A673 (cell line): ENCODE data around the gene MRPL33. TPM values are rescaled to one million over a fixed set of nuclear protein-coding genes. Genes with fewer than 3 reads are reported as not detected.

Source experiments
- BruUV-seq: library from RNA; stranded (reverse); fragments of 400-500 nt; replicated peaks from 2 replicates; lab custom pipeline; 2021; lab: Mats Ljungman, UMichigan
- CTCF ChIA-PET: fragments of 300-600 bp; sonication (Branson Sonifier 250); formaldehyde crosslinking; loops from one replicate; lab custom pipeline; 2022; ENCODE audit warnings: antibody characterized with exemption; lab: Charles Lee
- POLR2A ChIA-PET: fragments of 300-600 bp; sonication (Branson Sonifier 250); formaldehyde crosslinking; loops from one replicate; lab custom pipeline; 2022; ENCODE audit warnings: antibody characterized with exemption; ENCODE audit not compliant: low non-redundant PET; lab: Charles Lee
- DNase-seq: peaks from one replicate; pipeline ENCODE4 v3.0.0-alpha.2; 2015; ENCODE audit warnings: low spot score
- H3K27ac ChIP-seq: fragments of 200-600 bp; sonication (generic); 2 replicates; pipeline ENCODE4 v1.5.1; 2016; ENCODE audit warnings: mixed run types, low read depth, mild to moderate bottlenecking, mixed read lengths, antibody characterized with exemption, low read length; ENCODE audit not compliant: poor library complexity, severe bottlenecking
- H3K27me3 ChIP-seq: fragments of 200-600 bp; sonication (generic); replicated peaks from 2 replicates; pipeline ENCODE4 v1.6.1; 2017; ENCODE audit warnings: mixed run types, low read depth, mild to moderate bottlenecking, mixed read lengths, antibody characterized with exemption, low read length; ENCODE audit not compliant: insufficient read depth, poor library complexity
- H3K36me3 ChIP-seq: fragments of 200-600 bp; sonication (generic); 2 replicates; pipeline ENCODE4 v1.6.1; 2016; ENCODE audit warnings: mixed run types, mild to moderate bottlenecking, mixed read lengths, antibody characterized with exemption, low read length; ENCODE audit not compliant: insufficient read depth, poor library complexity, severe bottlenecking
- H3K4me1 ChIP-seq: fragments of 200-600 bp; sonication (generic); 2 replicates; pipeline ENCODE4 v1.6.1; 2017; ENCODE audit warnings: mixed run types, mild to moderate bottlenecking, mixed read lengths, antibody characterized with exemption, low read length; ENCODE audit not compliant: insufficient read depth, poor library complexity, severe bottlenecking
- H3K4me3 ChIP-seq: fragments of 200-600 bp; sonication (generic); 2 replicates; pipeline ENCODE4 v1.5.1; 2016; ENCODE audit warnings: low read depth, mixed run types, mild to moderate bottlenecking, mixed read lengths, low read length; ENCODE audit not compliant: poor library complexity, severe bottlenecking
- H3K9me3 ChIP-seq: fragments of 200-600 bp; sonication (generic); 2 replicates; pipeline ENCODE4 v1.6.1; 2016; ENCODE audit warnings: mixed run types, low read depth, mild to moderate bottlenecking, mixed read lengths, antibody characterized with exemption, low read length; ENCODE audit not compliant: poor library complexity, severe bottlenecking
- EZH2 ChIP-seq: fragments of 200-600 bp; sonication (generic); IDR thresholded peaks from 2 replicates; pipeline ENCODE4 v1.6.1; 2017; ENCODE audit warnings: borderline replicate concordance, low read depth, mild to moderate bottlenecking, mixed read lengths, antibody characterized with exemption, low read length; ENCODE audit not compliant: poor library complexity, severe bottlenecking
- intact Hi-C: fragments of 100-400 bp; cut with micrococcal nuclease; formaldehyde crosslinking; loops from one replicate; pipeline ENCODE4 v1.10.0; 2022; ENCODE audit not compliant: unreplicated experiment
- total RNA-seq: library from RNA; stranded (reverse); gene quantifications from 2 replicates; pipeline ENCODE4 v1.2.3, GENCODE V29; 2021
- TF ChIP-seq, protein P1 (sequence below): fragments of 300-800, 200-600 bp; sonication (generic); conservative IDR thresholded peaks from 2 replicates; pipeline ENCODE4 v1.5.1; 2017; ENCODE audit warnings: low read depth, mild to moderate bottlenecking, antibody characterized with exemption, low read length, moderate library complexity, mixed read lengths

Gene MRPL33
- total RNA-seq, 1 experiment from 2014 or later: 68.1 TPM

DNA sequence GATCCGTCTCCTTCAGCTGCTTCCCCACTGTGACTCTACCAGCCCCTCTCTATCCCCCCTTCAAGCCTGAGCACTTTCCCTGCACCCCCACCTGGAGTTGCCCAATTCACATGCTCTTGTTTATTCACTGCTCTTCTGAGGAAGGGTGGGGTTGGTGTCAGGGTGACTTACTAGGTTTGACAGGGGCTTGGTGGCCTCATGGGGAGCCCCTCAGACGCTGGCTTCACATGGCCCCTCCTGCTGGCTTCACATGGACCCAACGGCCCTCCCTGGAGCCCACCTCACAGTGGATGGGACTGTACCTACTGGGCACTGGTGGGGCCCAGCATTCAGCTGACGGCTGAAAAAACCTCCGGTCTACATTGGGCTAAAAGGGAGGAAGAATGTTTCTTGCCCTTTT, 16.7 kb upstream of the MRPL33 start:
- intact Hi-C loops: loop anchor here (1.0 kb wide), 2 partner anchors 641 to 697 kb away; no protein-coding TSS in a partner anchor
- BruUV-seq: no TSS peak
- Histone ChIP-seq H3K27ac (no peak overlapping the region), H3K9me3 (no peaks in the 10 kb centered on the region), H3K27me3 (no peaks in the 10 kb centered on the region), H3K4me3 (no peak overlapping the region), H3K36me3 (no peaks in the 10 kb centered on the region), H3K4me1 (no peaks in the 10 kb centered on the region)
- TF ChIP-seq EZH2: no peak
- TF ChIP-seq, protein P1, sequence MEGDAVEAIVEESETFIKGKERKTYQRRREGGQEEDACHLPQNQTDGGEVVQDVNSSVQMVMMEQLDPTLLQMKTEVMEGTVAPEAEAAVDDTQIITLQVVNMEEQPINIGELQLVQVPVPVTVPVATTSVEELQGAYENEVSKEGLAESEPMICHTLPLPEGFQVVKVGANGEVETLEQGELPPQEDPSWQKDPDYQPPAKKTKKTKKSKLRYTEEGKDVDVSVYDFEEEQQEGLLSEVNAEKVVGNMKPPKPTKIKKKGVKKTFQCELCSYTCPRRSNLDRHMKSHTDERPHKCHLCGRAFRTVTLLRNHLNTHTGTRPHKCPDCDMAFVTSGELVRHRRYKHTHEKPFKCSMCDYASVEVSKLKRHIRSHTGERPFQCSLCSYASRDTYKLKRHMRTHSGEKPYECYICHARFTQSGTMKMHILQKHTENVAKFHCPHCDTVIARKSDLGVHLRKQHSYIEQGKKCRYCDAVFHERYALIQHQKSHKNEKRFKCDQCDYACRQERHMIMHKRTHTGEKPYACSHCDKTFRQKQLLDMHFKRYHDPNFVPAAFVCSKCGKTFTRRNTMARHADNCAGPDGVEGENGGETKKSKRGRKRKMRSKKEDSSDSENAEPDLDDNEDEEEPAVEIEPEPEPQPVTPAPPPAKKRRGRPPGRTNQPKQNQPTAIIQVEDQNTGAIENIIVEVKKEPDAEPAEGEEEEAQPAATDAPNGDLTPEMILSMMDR: no peak
- ChIA-PET POLR2A (no interaction called here), CTCF (interaction anchor here (1.3 kb wide), 1 partner anchor 698 kb away, joined by 5 read pairs; no protein-coding TSS in a partner anchor)
- DNase-seq: no peak

DNA sequence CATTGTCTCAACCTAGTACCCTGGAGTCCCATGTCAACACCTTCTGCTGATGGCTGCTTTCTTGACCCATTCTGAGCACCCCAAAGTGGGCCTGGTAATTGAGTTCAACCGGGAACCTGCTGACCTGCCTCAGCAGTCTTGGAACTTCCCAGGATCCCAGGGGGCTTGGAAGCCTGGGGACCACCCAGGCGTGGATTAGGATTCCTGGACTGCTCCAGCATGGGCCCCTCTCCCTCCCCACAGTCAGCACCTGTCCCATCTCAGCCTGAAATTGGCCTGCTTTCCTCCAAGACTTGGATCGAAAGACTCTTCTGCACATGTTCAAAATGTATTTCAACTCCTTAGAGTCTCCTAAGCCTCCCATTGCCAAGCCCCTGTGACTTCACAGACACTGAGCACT, 15.4 kb upstream of the MRPL33 start:
- H3K36me3 ChIP-seq: no peaks in the 10 kb centered on the region
- H3K4me1 ChIP-seq: no peaks in the 10 kb centered on the region
- H3K9me3 ChIP-seq: no peaks in the 10 kb centered on the region
- no peak overlapping the region for H3K27ac ChIP-seq
- H3K27me3 ChIP-seq: no peaks in the 10 kb centered on the region
- TF ChIP-seq, protein P1: no peak
- no peak for TF ChIP-seq EZH2
- ChIA-PET POLR2A (no interaction called here), CTCF (no interaction called here)
- no peak for DNase-seq
- no peak overlapping the region for H3K4me3 ChIP-seq
- intact Hi-C loops: no loop called here
- no TSS peak for BruUV-seq

DNA sequence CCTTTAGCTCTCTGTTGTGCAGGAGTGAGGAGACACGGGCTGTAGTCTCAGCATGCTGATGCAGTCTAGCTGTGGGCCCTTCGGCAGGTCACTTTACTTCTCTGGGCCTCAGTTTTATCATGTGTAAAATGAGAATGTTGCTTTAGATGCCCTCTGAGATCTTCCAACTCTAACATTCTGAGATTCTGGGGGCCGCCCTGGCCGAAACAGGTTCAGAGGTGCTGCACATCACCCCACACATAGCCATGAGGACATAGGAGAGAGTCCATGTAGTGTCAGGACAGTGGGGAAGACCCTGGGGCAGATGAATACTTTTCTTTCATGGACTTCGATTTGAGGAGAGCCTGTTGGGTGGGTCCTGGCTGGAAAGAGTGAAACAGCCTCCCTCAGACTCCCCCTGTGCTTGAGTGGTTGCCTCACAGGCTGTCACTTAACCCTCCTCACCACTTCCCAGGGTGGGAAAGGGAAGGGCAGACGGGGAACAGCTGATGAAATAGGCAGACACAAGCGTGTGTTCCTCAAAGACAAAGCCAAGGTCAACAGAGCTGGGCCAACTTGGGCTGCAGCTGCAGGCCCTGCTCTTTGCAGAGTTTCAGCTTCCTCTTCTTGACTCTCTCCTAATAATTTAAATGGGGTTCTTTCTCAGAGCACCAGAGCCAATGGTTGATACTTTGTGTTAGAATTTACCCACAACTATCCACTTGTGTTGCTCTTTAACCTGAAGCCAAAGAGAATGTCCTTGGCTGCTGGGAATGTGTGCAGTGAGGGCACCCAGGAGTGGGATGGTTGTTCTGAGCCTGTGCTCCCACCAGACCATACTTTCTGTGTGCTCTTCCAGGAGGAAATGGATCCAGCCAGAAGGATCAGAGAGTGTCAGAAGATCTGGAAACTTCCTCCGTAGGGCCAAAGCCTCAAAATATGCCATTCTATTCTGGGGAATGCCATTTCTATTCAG, 14.7 kb upstream of the MRPL33 start:
- Histone ChIP-seq H3K27me3 (no peaks in the 10 kb centered on the region), H3K4me1 (no peaks in the 10 kb centered on the region), H3K9me3 (no peaks in the 10 kb centered on the region), H3K36me3 (no peaks in the 10 kb centered on the region), H3K27ac (no peak overlapping the region), H3K4me3 (no peak overlapping the region)
- TF ChIP-seq, protein P1: no peak
- TF ChIP-seq EZH2: no peak
- intact Hi-C loops: no loop called here
- no TSS peak for BruUV-seq
- POLR2A ChIA-PET: no interaction called here
- CTCF ChIA-PET: interaction anchor here (0.6 kb wide), 1 partner anchor 95 kb away, joined by 3 read pairs; no protein-coding TSS in a partner anchor
- no peak for DNase-seq
